Measurements from ENCODE around the gene B3GAT1. TPM values are rescaled to one million over a fixed set of nuclear protein-coding genes. Genes with fewer than 3 reads are reported as not detected.

B3GAT1 gene
- total and polyA plus RNA-seq, 2 of the 13 experiments (the other 11 are each of a cell fraction or from before 2014, with no cell fraction given): not detected

DNA sequence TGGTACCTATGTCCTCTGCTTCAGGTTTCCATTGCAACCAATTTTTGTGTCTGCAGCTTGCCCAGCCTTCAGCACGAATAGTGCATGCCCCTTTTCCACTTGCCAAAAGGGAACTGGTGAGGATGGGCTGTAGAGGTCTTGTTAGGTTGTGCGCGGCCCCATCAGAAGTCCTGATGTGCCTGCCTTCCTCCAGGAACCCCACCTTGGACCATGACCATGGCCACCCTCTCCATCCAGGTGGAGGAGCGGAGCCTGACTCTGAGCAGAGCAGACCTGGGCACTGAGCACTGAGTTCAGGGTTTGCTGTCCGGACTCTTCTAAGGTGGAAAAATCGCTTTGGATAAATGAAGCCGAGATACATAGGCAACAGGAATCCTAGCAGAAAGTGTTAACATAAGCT is 73.4 kb downstream of the B3GAT1 start:
- DNase-seq (ENCODE audit: low spot score) (no peak), FAIRE-seq (no peak), ATAC-seq (no peak)
- H3K27ac ChIP-seq (ENCODE audit: extremely low read length, insufficient read depth, low read length): no peak overlapping the region
- 19% methylated on average over 3 of the region's 7 CpGs for WGBS (ENCODE audit: low lambda C conversion rate)
- no peak overlapping the region for H3K4me3 ChIP-seq (replicated peaks in 1 of 3; ENCODE audit: insufficient read depth in 1 of 3, low read depth in 2 of 3, low read length in 3 of 3)
- no TSS peak for BruUV-seq (replicated peaks)
- peaks cover 2 to 22% of the 10 kb centered on the region in 2 experiments; a peak in 3 of 5 replicates for H3K27me3 ChIP-seq (ENCODE audit: control insufficient read depth in 1 of 2, insufficient read depth in 2 of 2, low read length in 2 of 2)
- 0 out of 2 replicates have a peak, but pooled peaks cover 3% of the 10 kb centered on the region for H4K20me1 ChIP-seq (ENCODE audit: insufficient read depth, low read length)
- in situ Hi-C loops (cut with HindIII; ENCODE audit: extremely low pct_ligation_motif_present, low pct_unique_long_range_greater_than_20kb): no loop called here
- H3K9ac ChIP-seq (ENCODE audit: insufficient read depth, low read depth, low read length): no peak overlapping the region
- H3K79me2 ChIP-seq (ENCODE audit: insufficient read depth, low read length): no peaks in the 10 kb centered on the region
- TF ChIP-seq PRMT3 (CRISPR knock-in tag; IDR thresholded peaks at IDR 0.05; ENCODE audit: borderline replicate concordance, low read depth) (no peak), TMF1 (CRISPR knock-in tag; IDR thresholded peaks at IDR 0.05; ENCODE audit: low read depth) (no peak), ZFY (CRISPR knock-in tag; IDR thresholded peaks at IDR 0.05) (no peak), FOXP1 (IDR thresholded peaks at IDR 0.05) (no peak), FOXP1 (CRISPR knock-in tag; IDR thresholded peaks at IDR 0.05) (no peak)
- TF ChIP-seq, protein P1, sequence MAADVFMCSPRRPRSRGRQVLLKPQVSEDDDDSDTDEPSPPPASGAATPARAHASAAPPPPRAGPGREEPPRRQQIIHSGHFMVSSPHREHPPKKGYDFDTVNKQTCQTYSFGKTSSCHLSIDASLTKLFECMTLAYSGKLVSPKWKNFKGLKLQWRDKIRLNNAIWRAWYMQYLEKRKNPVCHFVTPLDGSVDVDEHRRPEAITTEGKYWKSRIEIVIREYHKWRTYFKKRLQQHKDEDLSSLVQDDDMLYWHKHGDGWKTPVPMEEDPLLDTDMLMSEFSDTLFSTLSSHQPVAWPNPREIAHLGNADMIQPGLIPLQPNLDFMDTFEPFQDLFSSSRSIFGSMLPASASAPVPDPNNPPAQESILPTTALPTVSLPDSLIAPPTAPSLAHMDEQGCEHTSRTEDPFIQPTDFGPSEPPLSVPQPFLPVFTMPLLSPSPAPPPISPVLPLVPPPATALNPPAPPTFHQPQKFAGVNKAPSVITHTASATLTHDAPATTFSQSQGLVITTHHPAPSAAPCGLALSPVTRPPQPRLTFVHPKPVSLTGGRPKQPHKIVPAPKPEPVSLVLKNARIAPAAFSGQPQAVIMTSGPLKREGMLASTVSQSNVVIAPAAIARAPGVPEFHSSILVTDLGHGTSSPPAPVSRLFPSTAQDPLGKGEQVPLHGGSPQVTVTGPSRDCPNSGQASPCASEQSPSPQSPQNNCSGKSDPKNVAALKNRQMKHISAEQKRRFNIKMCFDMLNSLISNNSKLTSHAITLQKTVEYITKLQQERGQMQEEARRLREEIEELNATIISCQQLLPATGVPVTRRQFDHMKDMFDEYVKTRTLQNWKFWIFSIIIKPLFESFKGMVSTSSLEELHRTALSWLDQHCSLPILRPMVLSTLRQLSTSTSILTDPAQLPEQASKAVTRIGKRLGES (CRISPR knock-in tag; IDR thresholded peaks at IDR 0.05; ENCODE audit: borderline replicate concordance): no peak
- no peak overlapping the region for H3K4me2 ChIP-seq (ENCODE audit: low read depth, low read length)
- no peak overlapping the region for H2AFZ ChIP-seq (ENCODE audit: low read length)
- H3K36me3 ChIP-seq (replicated peaks in 1 of 2; ENCODE audit: control insufficient read depth in 1 of 2, insufficient read depth in 2 of 2, low read length in 2 of 2): no peaks in the 10 kb centered on the region
- ChIA-PET POLR2A (no interaction called here), CTCF (ENCODE audit: low intra/inter-chr PET ratio, low total read pairs) (no interaction called here)
- H3K4me1 ChIP-seq (ENCODE audit: insufficient read depth, low read length): no peaks in the 10 kb centered on the region
- H3K9me3 ChIP-seq (ENCODE audit: low read length): no peaks in the 10 kb centered on the region
- intact Hi-C loops (cut with micrococcal nuclease; ENCODE audit: unreplicated experiment): no loop called here

DNA sequence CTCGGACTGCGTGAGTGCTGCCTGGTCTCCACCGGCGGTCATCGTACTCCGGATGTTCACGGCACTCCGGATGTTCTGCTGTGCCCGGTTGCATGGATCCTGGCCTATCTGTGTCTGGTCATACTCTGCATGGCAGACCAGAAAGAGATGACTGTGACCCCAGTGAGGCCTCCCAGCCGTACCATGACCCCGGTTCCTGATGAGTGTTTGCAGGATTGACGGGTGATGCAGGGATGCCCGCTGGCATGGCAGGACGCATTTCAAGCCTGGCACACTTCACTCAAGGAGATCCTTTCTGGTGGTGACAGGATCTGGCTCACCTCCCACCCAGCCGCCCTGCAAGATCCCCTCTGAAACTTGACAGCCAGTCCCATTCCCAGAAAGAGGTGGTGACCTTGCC is 74.0 kb downstream of the B3GAT1 start:
- BruUV-seq (replicated peaks): no TSS peak
- Histone ChIP-seq H3K27ac (ENCODE audit: extremely low read length, insufficient read depth, low read length) (no peak overlapping the region), H3K4me2 (ENCODE audit: low read depth, low read length) (no peak overlapping the region), H3K36me3 (replicated peaks in 1 of 2; ENCODE audit: control insufficient read depth in 1 of 2, insufficient read depth in 2 of 2, low read length in 2 of 2) (no peaks in the 10 kb centered on the region), H4K20me1 (ENCODE audit: insufficient read depth, low read length) (0 out of 2 replicates have a peak, but pooled peaks cover 3% of the 10 kb centered on the region), H2AFZ (ENCODE audit: low read length) (no peak overlapping the region), H3K27me3 (ENCODE audit: control insufficient read depth in 1 of 2, insufficient read depth in 2 of 2, low read length in 2 of 2) (peaks cover 2 to 16% of the 10 kb centered on the region in 2 experiments; a peak in 2 of 5 replicates), H3K79me2 (ENCODE audit: insufficient read depth, low read length) (no peaks in the 10 kb centered on the region), H3K9me3 (ENCODE audit: low read length) (no peaks in the 10 kb centered on the region), H3K4me1 (ENCODE audit: insufficient read depth, low read length) (no peaks in the 10 kb centered on the region), H3K4me3 (replicated peaks in 1 of 3; ENCODE audit: insufficient read depth in 1 of 3, low read depth in 2 of 3, low read length in 3 of 3) (no peak overlapping the region), H3K9ac (ENCODE audit: insufficient read depth, low read depth, low read length) (no peak overlapping the region)
- ATAC-seq (no peak), FAIRE-seq (no peak), DNase-seq (ENCODE audit: low spot score) (no peak)
- CTCF ChIA-PET (ENCODE audit: low intra/inter-chr PET ratio, low total read pairs): no interaction called here
- intact Hi-C loops (cut with micrococcal nuclease; ENCODE audit: unreplicated experiment): no loop called here
- POLR2A ChIA-PET: no interaction called here
- 77% methylated on average over 5 of the region's 15 CpGs for WGBS (ENCODE audit: low lambda C conversion rate)
- in situ Hi-C loops (cut with HindIII; ENCODE audit: extremely low pct_ligation_motif_present, low pct_unique_long_range_greater_than_20kb): no loop called here
- TF ChIP-seq, protein P2, sequence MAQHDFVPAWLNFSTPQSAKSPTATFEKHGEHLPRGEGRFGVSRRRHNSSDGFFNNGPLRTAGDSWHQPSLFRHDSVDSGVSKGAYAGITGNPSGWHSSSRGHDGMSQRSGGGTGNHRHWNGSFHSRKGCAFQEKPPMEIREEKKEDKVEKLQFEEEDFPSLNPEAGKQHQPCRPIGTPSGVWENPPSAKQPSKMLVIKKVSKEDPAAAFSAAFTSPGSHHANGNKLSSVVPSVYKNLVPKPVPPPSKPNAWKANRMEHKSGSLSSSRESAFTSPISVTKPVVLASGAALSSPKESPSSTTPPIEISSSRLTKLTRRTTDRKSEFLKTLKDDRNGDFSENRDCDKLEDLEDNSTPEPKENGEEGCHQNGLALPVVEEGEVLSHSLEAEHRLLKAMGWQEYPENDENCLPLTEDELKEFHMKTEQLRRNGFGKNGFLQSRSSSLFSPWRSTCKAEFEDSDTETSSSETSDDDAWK (CRISPR knock-in tag; IDR thresholded peaks at IDR 0.05): no peak
- TF ChIP-seq, protein P3, sequence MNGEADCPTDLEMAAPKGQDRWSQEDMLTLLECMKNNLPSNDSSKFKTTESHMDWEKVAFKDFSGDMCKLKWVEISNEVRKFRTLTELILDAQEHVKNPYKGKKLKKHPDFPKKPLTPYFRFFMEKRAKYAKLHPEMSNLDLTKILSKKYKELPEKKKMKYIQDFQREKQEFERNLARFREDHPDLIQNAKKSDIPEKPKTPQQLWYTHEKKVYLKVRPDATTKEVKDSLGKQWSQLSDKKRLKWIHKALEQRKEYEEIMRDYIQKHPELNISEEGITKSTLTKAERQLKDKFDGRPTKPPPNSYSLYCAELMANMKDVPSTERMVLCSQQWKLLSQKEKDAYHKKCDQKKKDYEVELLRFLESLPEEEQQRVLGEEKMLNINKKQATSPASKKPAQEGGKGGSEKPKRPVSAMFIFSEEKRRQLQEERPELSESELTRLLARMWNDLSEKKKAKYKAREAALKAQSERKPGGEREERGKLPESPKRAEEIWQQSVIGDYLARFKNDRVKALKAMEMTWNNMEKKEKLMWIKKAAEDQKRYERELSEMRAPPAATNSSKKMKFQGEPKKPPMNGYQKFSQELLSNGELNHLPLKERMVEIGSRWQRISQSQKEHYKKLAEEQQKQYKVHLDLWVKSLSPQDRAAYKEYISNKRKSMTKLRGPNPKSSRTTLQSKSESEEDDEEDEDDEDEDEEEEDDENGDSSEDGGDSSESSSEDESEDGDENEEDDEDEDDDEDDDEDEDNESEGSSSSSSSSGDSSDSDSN (CRISPR knock-in tag; IDR thresholded peaks at IDR 0.05): no peak
